Activated T-helper 2 cell treated with anti-CD3 and anti-CD28 coated beads, Interferon-gamma antibody, Interleukin-2, Interleukin-4, amounts not matched to agents 10 μg/mL and 5 μg/mL and 100 μg/mL, durations not matched to agents 14 hours and 24 hours and 36 hours (primary cell): ENCODE measurements around the gene DNAJC6. TPM values are rescaled to one million over a fixed set of nuclear protein-coding genes. Genes with fewer than 3 reads are reported as not detected.

Source experiments
- DNase-seq: peaks from one replicate; pipeline ENCODE4 v3.0.0; 2021; ENCODE audit warnings: low spot score
- H3K27ac Mint-ChIP-seq: one replicate; pipeline ENCODE4 v1.8.0; 2021; ENCODE audit warnings: mixed read lengths
- H3K27me3 Mint-ChIP-seq: one replicate; pipeline ENCODE4 v1.8.0; 2021; ENCODE audit warnings: low read depth, mixed read lengths
- H3K36me3 Mint-ChIP-seq: one replicate; pipeline ENCODE4 v1.8.0; 2021; ENCODE audit warnings: low read depth, mixed read lengths
- H3K4me1 Mint-ChIP-seq: one replicate; pipeline ENCODE4 v1.8.0; 2021; ENCODE audit warnings: low read depth, mixed read lengths
- H3K4me3 Mint-ChIP-seq: one replicate; pipeline ENCODE4 v1.8.0; 2021; ENCODE audit warnings: low read depth, mild to moderate bottlenecking, moderate library complexity, mixed read lengths
- H3K9me3 Mint-ChIP-seq: one replicate; pipeline ENCODE4 v1.8.0; 2021; ENCODE audit warnings: mixed read lengths
- intact Hi-C: fragments of 100-400 bp; cut with micrococcal nuclease; formaldehyde crosslinking; loops from one replicate; pipeline ENCODE4 v1.15.1; 2023
- total RNA-seq: library from RNA; stranded (reverse); gene quantifications from 2 replicates; pipeline ENCODE4 v1.2.3, GENCODE V29; 2022

The DNAJC6 gene
- total RNA-seq, 1 donor from 2014 or later: 1.9 TPM

- H3K36me3 Mint-ChIP-seq: no peaks in the 10 kb centered on the region
- intact Hi-C loops: no loop called here
- H3K27me3 Mint-ChIP-seq: no peaks in the 10 kb centered on the region
- H3K27ac Mint-ChIP-seq: no peak overlapping the region
- H3K4me1 Mint-ChIP-seq: no peaks in the 10 kb centered on the region
- H3K9me3 Mint-ChIP-seq: no peaks in the 10 kb centered on the region
- DNase-seq: no peak
- H3K4me3 Mint-ChIP-seq: no peak overlapping the region
Observed at GRCh38 chr1:65341381-65341780, 32.0 kb downstream of the DNAJC6 start.

- Mint-ChIP-seq H3K27ac (no peak overlapping the region), H3K36me3 (no peaks in the 10 kb centered on the region), H3K4me1 (no peaks in the 10 kb centered on the region), H3K27me3 (peaks cover 2% of the 10 kb centered on the region), H3K9me3 (no peaks in the 10 kb centered on the region), H3K4me3 (no peak overlapping the region)
- intact Hi-C loops: no loop called here
- no peak for DNase-seq
Observed at GRCh38 chr1:65343286-65343685, 33.9 kb downstream of the DNAJC6 start.

GRCh38 chr1:65344171-65344814 lies 35.0 kb downstream of the DNAJC6 start:
- no peak for DNase-seq
- H3K27me3 Mint-ChIP-seq: peaks cover 2% of the 10 kb centered on the region
- intact Hi-C loops: no loop called here
- H3K36me3 Mint-ChIP-seq: no peaks in the 10 kb centered on the region
- H3K4me1 Mint-ChIP-seq: no peaks in the 10 kb centered on the region
- no peaks in the 10 kb centered on the region for H3K9me3 Mint-ChIP-seq
- no peak overlapping the region for H3K4me3 Mint-ChIP-seq
- H3K27ac Mint-ChIP-seq: no peak overlapping the region

GRCh38 chr1:65346190-65346589 lies 36.8 kb downstream of the DNAJC6 start:
- DNase-seq: no peak
- Mint-ChIP-seq H3K27me3 (peaks cover 6% of the 10 kb centered on the region), H3K4me3 (no peak overlapping the region), H3K9me3 (no peaks in the 10 kb centered on the region), H3K4me1 (no peaks in the 10 kb centered on the region), H3K36me3 (no peaks in the 10 kb centered on the region), H3K27ac (no peak overlapping the region)
- intact Hi-C loops: no loop called here

GRCh38 chr1:65355031-65355712 lies 45.8 kb downstream of the DNAJC6 start:
- H3K27ac Mint-ChIP-seq: no peak overlapping the region
- no peaks in the 10 kb centered on the region for H3K4me1 Mint-ChIP-seq
- peaks cover 3% of the 10 kb centered on the region for H3K27me3 Mint-ChIP-seq
- intact Hi-C loops: no loop called here
- no peak for DNase-seq
- no peak overlapping the region for H3K4me3 Mint-ChIP-seq
- H3K36me3 Mint-ChIP-seq: no peaks in the 10 kb centered on the region
- H3K9me3 Mint-ChIP-seq: no peaks in the 10 kb centered on the region

GRCh38 chr1:65357291-65357960 lies 48.1 kb downstream of the DNAJC6 start:
- intact Hi-C loops: no loop called here
- no peaks in the 10 kb centered on the region for H3K36me3 Mint-ChIP-seq
- no peaks in the 10 kb centered on the region for H3K4me1 Mint-ChIP-seq
- H3K9me3 Mint-ChIP-seq: no peaks in the 10 kb centered on the region
- no peak for DNase-seq
- peaks cover 6% of the 10 kb centered on the region for H3K27me3 Mint-ChIP-seq
- no peak overlapping the region for H3K27ac Mint-ChIP-seq
- no peak overlapping the region for H3K4me3 Mint-ChIP-seq

- Mint-ChIP-seq H3K27me3 (peaks cover 6% of the 10 kb centered on the region), H3K27ac (no peak overlapping the region), H3K36me3 (no peaks in the 10 kb centered on the region), H3K4me1 (no peaks in the 10 kb centered on the region), H3K4me3 (no peak overlapping the region), H3K9me3 (no peaks in the 10 kb centered on the region)
- no peak for DNase-seq
- intact Hi-C loops: no loop called here
Observed at GRCh38 chr1:65359888-65360287, 50.5 kb downstream of the DNAJC6 start.

- no peaks in the 10 kb centered on the region for H3K9me3 Mint-ChIP-seq
- no peak overlapping the region for H3K27ac Mint-ChIP-seq
- intact Hi-C loops: no loop called here
- no peak overlapping the region for H3K4me3 Mint-ChIP-seq
- no peak for DNase-seq
- H3K27me3 Mint-ChIP-seq: peaks cover 6% of the 10 kb centered on the region
- H3K36me3 Mint-ChIP-seq: no peaks in the 10 kb centered on the region
- H3K4me1 Mint-ChIP-seq: no peaks in the 10 kb centered on the region
Observed at GRCh38 chr1:65360648-65361047, 51.3 kb downstream of the DNAJC6 start.

- Mint-ChIP-seq H3K36me3 (no peaks in the 10 kb centered on the region), H3K4me3 (no peak overlapping the region), H3K9me3 (no peaks in the 10 kb centered on the region), H3K4me1 (no peaks in the 10 kb centered on the region), H3K27ac (no peak overlapping the region), H3K27me3 (peaks cover 6% of the 10 kb centered on the region)
- no peak for DNase-seq
- intact Hi-C loops: no loop called here
Observed at GRCh38 chr1:65362545-65362944, 53.2 kb downstream of the DNAJC6 start.

- Mint-ChIP-seq H3K27me3 (peaks cover 8% of the 10 kb centered on the region), H3K4me1 (no peaks in the 10 kb centered on the region), H3K36me3 (no peaks in the 10 kb centered on the region), H3K27ac (no peak overlapping the region), H3K9me3 (no peaks in the 10 kb centered on the region), H3K4me3 (no peak overlapping the region)
- intact Hi-C loops: no loop called here
- DNase-seq: no peak
Observed at GRCh38 chr1:65363484-65363883, 54.1 kb downstream of the DNAJC6 start.

- intact Hi-C loops: no loop called here
- Mint-ChIP-seq H3K27ac (no peak overlapping the region), H3K4me1 (no peaks in the 10 kb centered on the region), H3K36me3 (no peaks in the 10 kb centered on the region), H3K27me3 (peaks cover 6% of the 10 kb centered on the region), H3K9me3 (no peaks in the 10 kb centered on the region), H3K4me3 (no peak overlapping the region)
- no peak for DNase-seq
Observed at GRCh38 chr1:65368403-65368802, 59.1 kb downstream of the DNAJC6 start.

- Mint-ChIP-seq H3K36me3 (no peaks in the 10 kb centered on the region), H3K9me3 (no peaks in the 10 kb centered on the region), H3K27me3 (peaks cover 6% of the 10 kb centered on the region), H3K4me3 (no peak overlapping the region), H3K27ac (no peak overlapping the region), H3K4me1 (no peaks in the 10 kb centered on the region)
- DNase-seq: no peak
- intact Hi-C loops: no loop called here
Observed at GRCh38 chr1:65371544-65371943, 62.2 kb downstream of the DNAJC6 start.

GRCh38 chr1:65372557-65372956 lies 63.2 kb downstream of the DNAJC6 start:
- Mint-ChIP-seq H3K27ac (no peak overlapping the region), H3K9me3 (no peaks in the 10 kb centered on the region), H3K36me3 (no peaks in the 10 kb centered on the region), H3K4me1 (no peaks in the 10 kb centered on the region), H3K27me3 (peaks cover 6% of the 10 kb centered on the region), H3K4me3 (no peak overlapping the region)
- intact Hi-C loops: no loop called here
- DNase-seq: no peak
